Ascending aorta (tissue), 2 donors: ENCODE data around the gene SLC9A1. TPM values are rescaled to one million over a fixed set of nuclear protein-coding genes. Genes with fewer than 3 reads are reported as not detected.

Experiments used
- DNase-seq, 2 donors: peaks; one replicate each; pipeline ENCODE4 v3.0.0-alpha.2; 2019; ENCODE audit warnings: low spot score in 2 of 2
- H3K27ac ChIP-seq, 2 donors: fragments of 200-600 bp; sonication (generic); one replicate each; pipeline ENCODE4 v1.5.1; 2016 to 2017; ENCODE audit warnings: mild to moderate bottlenecking in 1 of 2
- H3K27me3 ChIP-seq: fragments of 200-600 bp; sonication (generic); one replicate; pipeline ENCODE4 v1.5.1; 2017
- H3K36me3 ChIP-seq, 2 donors: fragments of 200-600 bp; sonication (generic); one replicate each; pipeline ENCODE4 v1.5.1; 2016
- H3K4me1 ChIP-seq, 2 donors: fragments of 200-600 bp; sonication (generic); one replicate each; pipeline ENCODE4 v1.5.1; 2016 to 2017; ENCODE audit warnings: mild to moderate bottlenecking in 1 of 2
- H3K4me3 ChIP-seq, 2 donors: fragments of 200-600 bp; sonication (generic); one replicate each; pipeline ENCODE4 v1.5.1; 2016 to 2017; ENCODE audit warnings: mild to moderate bottlenecking in 1 of 2
- H3K9me3 ChIP-seq, 2 donors: fragments of 200-600 bp; sonication (generic); one replicate each; pipeline ENCODE4 v1.5.1; 2016
- CTCF ChIP-seq, 3 experiments: fragments of 200-600 bp in 2 of 3; fragments of 450-650 bp in 1 of 3; sonication (generic) in 2 of 3; IDR thresholded peaks; one replicate each; pipeline ENCODE4 v1.5.1; 2016 to 2019; ENCODE audit warnings: antibody characterized with exemption in 3 of 3, mild to moderate bottlenecking in 1 of 3, moderate library complexity in 1 of 3
- intact Hi-C: fragments of 100-400 bp; cut with DNase I; formaldehyde crosslinking; loops from one replicate; pipeline ENCODE4 v1.15.1; 2023
- total RNA-seq: library from RNA; depleted of rRNA; stranded (reverse); fragments of >200 nt; gene quantifications from one replicate; pipeline ENCODE4 v1.1.0, GENCODE V29; 2016

SLC9A1 gene
- total RNA-seq, 1 donor from 2014 or later = 22.0 TPM

DNA sequence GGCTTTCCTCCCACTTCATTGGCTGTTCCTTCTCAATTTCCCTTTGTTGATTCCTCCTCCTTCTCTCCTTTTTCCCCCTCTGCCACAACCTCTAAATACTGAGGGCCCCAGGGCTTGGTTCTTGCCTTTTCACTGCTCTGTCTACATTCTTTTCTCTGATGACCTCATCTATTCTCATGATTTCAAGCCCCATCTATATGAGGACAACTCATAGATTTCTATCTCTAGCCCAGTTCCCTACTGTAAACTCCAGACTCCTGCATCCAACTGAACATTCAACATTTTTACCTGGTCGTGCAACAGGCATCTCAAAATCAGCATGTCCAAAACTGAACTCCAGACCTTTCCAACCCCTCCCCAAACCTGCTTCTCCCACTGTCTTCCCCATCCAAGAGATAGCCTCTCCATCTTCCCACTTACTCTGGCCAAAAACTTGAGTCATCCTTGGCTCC is 11.5 kb upstream of the SLC9A1 start:
- Histone ChIP-seq H3K27me3 (no peaks in the 10 kb centered on the region), H3K36me3 (no peaks in the 10 kb centered on the region)
- intact Hi-C loops = no loop called here

DNA sequence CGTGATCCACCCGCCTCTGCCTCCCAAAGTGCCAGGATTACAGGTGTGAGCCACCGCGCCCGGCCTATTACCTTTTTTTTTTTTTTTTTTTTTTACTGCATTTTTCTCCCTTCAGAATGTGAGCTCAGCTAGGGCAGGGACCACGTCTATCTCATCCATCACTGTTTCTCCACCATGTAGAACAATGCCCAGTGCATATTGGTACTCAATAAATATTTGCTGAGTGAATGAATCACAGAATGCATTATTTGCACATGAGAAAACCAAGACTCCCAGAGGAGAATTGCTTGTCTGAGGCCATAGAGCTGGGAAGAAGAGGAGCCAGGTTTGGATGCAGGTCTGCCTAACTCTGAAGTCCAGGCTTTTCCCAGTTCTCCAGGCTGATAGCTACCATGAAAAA is 8.2 kb upstream of the SLC9A1 start:
- H3K4me3 ChIP-seq = no peak overlapping the region

More for the DNA sequence above, 11.5 kb upstream of the SLC9A1 start:
- Histone ChIP-seq H3K9me3 (no peaks in the 10 kb centered on the region), H3K27ac (no peak overlapping the region), H3K4me1 (no peaks in the 10 kb centered on the region), H3K4me3 (no peak overlapping the region)
- no peak for DNase-seq
- no peak for TF ChIP-seq CTCF (IDR thresholded peaks at IDR 0.05)

DNA sequence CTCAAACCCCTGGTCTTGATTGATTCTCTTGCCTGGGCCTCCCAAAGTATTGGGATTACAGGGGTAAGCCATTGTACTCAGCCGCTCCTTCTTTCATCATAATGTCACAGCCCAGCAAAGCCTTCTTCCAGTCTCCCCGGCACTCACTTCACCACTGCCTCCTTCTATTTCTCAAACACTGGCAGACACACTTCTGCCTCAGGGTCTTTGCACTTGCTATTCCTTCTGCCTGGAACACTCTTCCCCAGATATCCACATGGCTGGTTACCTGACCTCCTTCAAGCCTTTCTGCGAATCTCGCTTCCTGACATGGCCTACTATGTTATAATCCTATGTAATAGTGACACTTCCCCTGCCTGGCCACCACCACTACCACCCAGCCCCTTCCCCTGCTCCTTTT is 7.2 kb upstream of the SLC9A1 start:
- no peak for DNase-seq
- H3K36me3 ChIP-seq = no peaks in the 10 kb centered on the region
- H3K27me3 ChIP-seq = no peaks in the 10 kb centered on the region
- intact Hi-C loops = no loop called here
- no peak overlapping the region for H3K4me3 ChIP-seq
- no peaks in the 10 kb centered on the region for H3K9me3 ChIP-seq
- H3K4me1 ChIP-seq = no peaks in the 10 kb centered on the region
- TF ChIP-seq CTCF (IDR thresholded peaks at IDR 0.05) = no peak
- no peak overlapping the region for H3K27ac ChIP-seq

More for the DNA sequence above, 8.2 kb upstream of the SLC9A1 start:
- no peaks in the 10 kb centered on the region for H3K9me3 ChIP-seq
- no peak overlapping the region for H3K27ac ChIP-seq
- H3K36me3 ChIP-seq = no peaks in the 10 kb centered on the region
- no peaks in the 10 kb centered on the region for H3K27me3 ChIP-seq
- intact Hi-C loops = no loop called here
- DNase-seq = no peak
- no peak for TF ChIP-seq CTCF (IDR thresholded peaks at IDR 0.05)
- H3K4me1 ChIP-seq = no peaks in the 10 kb centered on the region

- Histone ChIP-seq H3K27me3 (no peaks in the 10 kb centered on the region), H3K27ac (no peak overlapping the region), H3K36me3 (no peaks in the 10 kb centered on the region), H3K9me3 (no peaks in the 10 kb centered on the region), H3K4me1 (no peaks in the 10 kb centered on the region), H3K4me3 (no peak overlapping the region)
- TF ChIP-seq CTCF (IDR thresholded peaks at IDR 0.05) = no peak
- intact Hi-C loops = no loop called here
- no peak for DNase-seq
Measured at GRCh38 chr1:27161594-27161993, 6.7 kb upstream of the SLC9A1 start.

DNA sequence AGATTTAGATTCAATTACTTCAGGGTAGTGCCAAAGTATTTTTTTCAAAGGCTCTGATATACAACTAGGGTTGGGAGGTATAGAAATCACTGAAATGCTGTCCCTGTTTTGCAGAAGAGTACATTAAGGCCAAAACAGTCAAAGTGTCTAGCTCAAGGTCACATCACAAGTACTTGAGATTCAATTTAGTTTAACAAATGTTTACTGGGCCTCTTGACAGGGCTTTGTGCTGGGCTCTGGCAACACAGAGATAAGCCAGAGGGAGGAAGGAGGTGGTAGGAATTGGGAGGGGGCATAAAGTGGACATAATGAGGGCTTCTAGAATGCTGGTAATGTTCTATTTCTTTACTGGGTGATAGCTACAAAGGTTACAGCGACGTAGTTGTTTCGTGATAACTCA is 2.3 kb upstream of the SLC9A1 start:
- Histone ChIP-seq H3K4me1 (peaks cover 13 to 18% of the 10 kb centered on the region in 2 donors), H3K36me3 (no peaks in the 10 kb centered on the region), H3K4me3 (no peak overlapping the region), H3K27ac (no peak overlapping the region), H3K9me3 (no peaks in the 10 kb centered on the region), H3K27me3 (no peaks in the 10 kb centered on the region)
- TF ChIP-seq CTCF (IDR thresholded peaks at IDR 0.05) = no peak
- DNase-seq = no peak
- intact Hi-C loops = no loop called here

DNA sequence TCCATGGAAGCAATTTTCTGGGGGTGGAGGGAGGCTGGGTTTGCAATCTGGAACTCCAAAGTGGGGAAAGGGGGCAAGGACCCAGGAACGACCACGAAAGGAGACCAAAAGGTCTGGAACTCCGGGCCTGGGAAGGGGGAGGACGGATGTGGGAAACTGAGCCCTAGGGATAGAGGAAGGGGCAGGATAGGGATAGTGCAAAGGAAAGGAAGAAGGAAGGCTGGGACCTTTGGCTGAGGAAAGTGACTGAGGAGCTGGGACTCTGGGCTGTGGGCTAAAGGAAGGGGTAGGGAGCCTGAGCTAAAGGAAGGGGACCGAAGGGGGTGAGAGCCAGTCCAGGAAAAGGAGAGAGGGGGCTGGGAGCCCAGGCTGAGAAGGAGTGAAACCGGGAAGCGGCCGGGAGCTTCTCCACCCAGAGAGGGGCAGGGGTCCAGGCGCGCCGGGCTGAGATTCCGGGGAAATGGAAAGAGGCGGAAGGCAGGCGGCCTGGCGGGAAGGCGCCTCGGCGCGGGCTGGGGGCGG is 395 bp downstream of the SLC9A1 start:
- Histone ChIP-seq H3K36me3 (no peaks in the 10 kb centered on the region), H3K4me1 (peaks cover 22 to 26% of the 10 kb centered on the region in 2 donors), H3K27ac (peak overlapping the region; percentile 80 to 89), H3K27me3 (no peaks in the 10 kb centered on the region), H3K4me3 (peak overlapping the region; percentile 72 to 82), H3K9me3 (no peaks in the 10 kb centered on the region)
- DNase-seq = no peak
- intact Hi-C loops = loop anchor here (2.0 to 5.0 kb wide), 4 partner anchors 36 to 156 kb away; no protein-coding TSS in a partner anchor
- no peak for TF ChIP-seq CTCF (IDR thresholded peaks at IDR 0.05)
